HT-29 (cell line): Measurements from ENCODE around the gene MGAT4C. TPM values are rescaled to one million over a fixed set of nuclear protein-coding genes. Genes with fewer than 3 reads are reported as not detected.

Source experiments
- DNase-seq: peaks from one replicate; pipeline ENCODE4 v3.0.0-alpha.2; 2015; ENCODE audit warnings: low spot score
- total RNA-seq: library from RNA; depleted of rRNA; stranded (reverse); fragments of >200 nt; shearing (Covaris generic); gene quantifications from 2 replicates; pipeline ENCODE4 v1.2.3, GENCODE V29; 2014

The MGAT4C gene
- total RNA-seq, 1 experiment from 2014 or later: not detected

DNA sequence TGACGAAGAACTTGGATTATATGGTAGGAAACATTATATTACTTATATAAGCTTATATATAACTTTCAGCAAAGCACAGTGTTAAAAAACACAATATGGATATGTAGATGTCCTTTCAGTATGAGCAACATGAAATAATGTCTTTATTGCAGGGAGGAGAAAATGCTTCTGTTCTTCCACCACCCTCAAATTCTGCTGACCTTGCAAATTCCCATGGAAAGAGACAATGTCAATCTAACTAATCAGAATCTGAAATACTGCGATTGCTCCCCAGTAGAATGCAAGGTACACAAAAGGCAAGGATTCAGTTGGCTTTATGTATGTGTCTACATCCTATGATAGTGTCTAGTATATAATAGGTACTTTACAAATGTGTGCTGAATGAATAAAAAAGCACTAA, 26.4 kb downstream of the MGAT4C start:
- DNase-seq: no peak

DNA sequence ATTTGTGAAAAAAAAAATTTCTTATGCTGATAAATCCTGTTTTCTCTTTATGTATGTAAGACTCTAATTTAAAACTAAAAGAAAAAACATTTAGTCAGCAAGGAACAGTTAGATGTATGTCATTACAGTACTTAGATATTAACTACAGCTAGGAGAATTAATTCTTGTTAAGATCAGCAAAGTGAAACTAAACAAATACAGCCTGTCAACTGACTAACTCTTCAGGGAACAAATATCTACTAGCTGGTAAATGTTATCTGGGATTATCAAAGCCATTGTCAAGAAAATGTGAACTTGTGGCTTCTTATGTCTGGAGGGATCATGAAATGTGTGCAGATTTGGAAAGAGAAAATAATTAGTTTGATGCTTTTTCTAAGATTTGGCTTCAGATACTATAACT, 27.5 kb downstream of the MGAT4C start:
- no peak for DNase-seq

DNA sequence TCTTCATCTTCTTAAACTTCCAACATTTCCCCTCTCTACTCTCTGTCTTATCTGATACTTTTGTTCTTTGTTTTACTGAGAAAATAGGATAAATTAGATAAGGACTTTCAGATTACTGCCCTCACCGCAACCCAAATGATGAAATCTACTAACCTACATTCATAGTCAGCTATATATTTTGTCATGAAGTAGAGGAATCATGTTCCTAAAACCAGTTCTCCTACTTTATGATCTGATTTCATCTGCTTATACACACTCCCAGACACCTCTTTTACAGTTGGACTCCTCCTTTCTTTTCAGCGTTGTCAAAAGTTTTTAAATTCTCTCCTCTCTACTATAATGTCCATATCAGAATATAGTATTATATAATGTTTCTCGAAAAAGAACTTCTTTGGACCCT, 29.7 kb downstream of the MGAT4C start:
- DNase-seq: no peak

- no peak for DNase-seq
Observed at GRCh38 chr12:86216591-86216990, 39.6 kb downstream of the MGAT4C start.

DNA sequence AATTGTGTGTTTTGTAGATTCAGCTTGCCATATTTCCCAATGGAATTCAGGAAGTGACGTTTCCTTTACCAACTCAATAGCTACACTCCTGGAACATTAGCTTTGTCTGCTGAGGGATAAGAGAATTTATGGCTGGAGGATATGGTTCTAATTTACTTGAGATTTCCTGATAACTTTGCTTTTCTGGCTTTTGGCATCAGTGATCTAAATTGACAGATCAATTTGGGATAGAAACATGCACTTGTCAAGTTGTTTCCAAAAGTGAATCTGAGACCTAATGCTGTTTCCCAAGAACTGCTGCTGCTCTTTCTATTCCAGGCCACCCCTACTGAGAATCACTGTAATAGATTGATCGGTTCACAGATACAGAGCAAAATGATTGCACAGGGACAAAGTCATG, 43.2 kb downstream of the MGAT4C start:
- DNase-seq: no peak

DNA sequence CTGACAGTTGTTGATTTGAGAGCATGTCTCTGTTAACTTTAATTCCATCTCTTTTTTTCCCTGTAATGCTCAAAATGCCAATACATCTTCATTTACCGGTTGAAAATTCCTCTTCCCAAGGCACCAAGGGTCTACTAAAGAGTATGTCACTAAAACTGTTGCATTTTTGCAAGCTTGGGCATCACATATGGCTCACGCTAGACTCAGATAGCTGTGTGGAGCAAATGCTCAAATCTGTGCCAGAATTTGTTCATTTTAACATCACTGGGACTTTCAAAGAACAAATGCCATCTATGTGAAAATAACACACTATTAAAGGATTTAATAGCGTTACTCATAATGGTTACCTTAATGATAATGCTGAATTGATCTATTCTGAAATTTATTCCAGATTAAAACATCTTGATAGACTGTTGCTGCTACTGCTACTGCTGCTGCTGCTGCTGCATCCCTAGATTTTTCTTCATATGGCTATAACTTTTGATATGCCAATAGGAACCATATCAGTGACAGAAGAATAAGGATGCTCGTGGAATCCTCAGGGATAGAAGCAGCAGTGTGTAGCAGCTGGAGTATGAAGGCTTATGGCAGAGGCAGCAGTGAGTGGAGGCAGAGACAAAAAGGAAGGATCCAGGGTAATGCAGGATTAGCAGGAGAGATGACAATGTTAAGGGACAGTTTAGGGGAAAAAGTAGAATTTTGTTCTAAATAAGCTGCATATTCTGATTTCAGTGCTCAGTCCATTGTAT, 57.3 kb downstream of the MGAT4C start:
- DNase-seq: no peak

- no peak for DNase-seq
Observed at GRCh38 chr12:86196465-86196864, 59.7 kb downstream of the MGAT4C start.

GRCh38 chr12:86194721-86195120, 61.5 kb downstream of the MGAT4C start:
- no peak for DNase-seq

GRCh38 chr12:86193931-86194330, 62.3 kb downstream of the MGAT4C start:
- no peak for DNase-seq

DNA sequence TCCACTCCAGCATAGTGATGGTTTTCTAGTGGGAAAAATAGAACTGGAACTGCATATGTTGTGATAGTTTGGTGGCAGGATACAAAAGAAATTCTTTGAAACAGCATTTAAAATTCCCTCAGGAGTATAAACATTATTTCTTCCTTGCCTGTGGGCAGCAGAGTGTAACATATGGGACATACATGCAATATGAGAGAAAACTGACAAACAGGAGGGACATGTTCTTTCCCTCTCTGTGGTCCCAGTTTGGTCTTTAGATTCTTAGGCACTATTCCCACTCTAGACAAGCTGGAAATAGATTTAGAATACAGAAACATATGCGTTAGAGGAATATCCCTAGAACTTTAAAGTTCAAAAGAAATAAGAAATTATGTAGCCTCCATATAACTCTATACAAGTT, 68.0 kb downstream of the MGAT4C start:
- no peak for DNase-seq

- peak; percentile 24 for DNase-seq
Observed at GRCh38 chr12:86186449-86186848, 69.7 kb downstream of the MGAT4C start.

DNA sequence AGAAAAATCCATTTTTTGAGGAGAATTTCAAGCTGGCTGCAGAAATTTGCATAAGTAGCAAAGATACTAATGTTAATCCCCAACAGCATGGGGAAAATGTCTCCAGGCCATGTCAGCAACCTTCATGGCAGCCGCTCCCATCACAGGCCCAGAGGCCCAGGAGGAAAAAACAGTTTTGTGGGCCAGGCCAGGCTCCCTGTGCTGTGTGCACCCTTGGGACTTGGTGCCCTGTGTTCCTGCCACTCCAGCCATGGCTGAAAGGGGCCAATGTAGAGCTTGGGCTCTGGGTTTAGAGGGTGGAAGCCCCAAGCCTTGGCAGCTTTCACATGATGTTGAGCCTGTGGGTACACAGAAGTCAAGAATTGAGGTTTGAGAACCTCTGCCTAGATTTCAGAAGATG, 76.3 kb downstream of the MGAT4C start:
- no peak for DNase-seq

- DNase-seq: no peak
Observed at GRCh38 chr12:86174188-86174587, 82.0 kb downstream of the MGAT4C start.

DNA sequence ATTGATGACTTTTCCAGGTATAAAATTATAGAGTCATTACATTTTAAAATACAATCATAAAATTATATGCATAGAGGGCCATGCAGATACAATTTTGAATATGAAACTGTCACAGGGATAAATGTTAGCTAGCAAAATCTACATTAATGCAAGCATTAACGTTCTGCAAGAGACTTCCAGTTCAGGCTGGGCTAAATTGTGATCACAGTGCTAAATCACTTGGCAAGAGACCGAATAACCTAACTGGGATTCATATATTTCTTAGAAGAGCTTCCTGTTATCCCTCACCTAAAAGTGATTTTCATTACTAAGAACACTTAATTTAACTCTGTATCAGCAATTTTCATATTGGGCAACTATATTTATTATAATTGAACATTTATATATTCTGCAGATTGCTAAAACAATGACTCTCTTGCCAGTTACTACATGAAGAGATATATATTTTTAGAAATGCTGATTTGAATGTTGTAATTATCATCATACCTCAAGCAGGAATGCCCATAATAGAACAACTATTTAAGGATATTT, 83.2 kb downstream of the MGAT4C start:
- no peak for DNase-seq

GRCh38 chr12:86170051-86170450, 86.1 kb downstream of the MGAT4C start:
- DNase-seq: no peak

- DNase-seq: no peak
Observed at GRCh38 chr12:86158956-86159355, 97.2 kb downstream of the MGAT4C start.

- DNase-seq: no peak
Observed at GRCh38 chr12:86154620-86155019, 101.6 kb downstream of the MGAT4C start.

DNA sequence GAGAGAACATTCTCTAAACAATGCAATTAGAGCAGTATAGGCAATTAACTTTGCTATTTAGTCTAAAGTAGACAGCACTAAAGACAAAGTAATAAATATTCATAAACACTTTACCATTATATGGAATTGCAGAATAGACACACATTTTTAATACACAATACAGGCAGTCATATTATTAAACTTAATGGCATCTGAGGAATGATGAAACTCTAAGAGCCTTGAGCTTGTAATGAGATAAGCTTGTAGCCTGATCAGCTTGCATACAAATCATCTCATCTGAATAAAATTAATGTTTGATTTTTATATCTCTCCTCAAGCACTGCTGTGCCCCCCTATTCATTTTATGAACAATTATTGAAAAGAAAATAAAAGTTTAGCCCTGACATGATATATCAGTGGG, 107.6 kb downstream of the MGAT4C start:
- DNase-seq: no peak

- DNase-seq: no peak
Observed at GRCh38 chr12:86148071-86148470, 108.1 kb downstream of the MGAT4C start.

- DNase-seq: no peak
Observed at GRCh38 chr12:86145156-86145555, 111.0 kb downstream of the MGAT4C start.

GRCh38 chr12:86143162-86143561, 113.0 kb downstream of the MGAT4C start:
- no peak for DNase-seq

DNA sequence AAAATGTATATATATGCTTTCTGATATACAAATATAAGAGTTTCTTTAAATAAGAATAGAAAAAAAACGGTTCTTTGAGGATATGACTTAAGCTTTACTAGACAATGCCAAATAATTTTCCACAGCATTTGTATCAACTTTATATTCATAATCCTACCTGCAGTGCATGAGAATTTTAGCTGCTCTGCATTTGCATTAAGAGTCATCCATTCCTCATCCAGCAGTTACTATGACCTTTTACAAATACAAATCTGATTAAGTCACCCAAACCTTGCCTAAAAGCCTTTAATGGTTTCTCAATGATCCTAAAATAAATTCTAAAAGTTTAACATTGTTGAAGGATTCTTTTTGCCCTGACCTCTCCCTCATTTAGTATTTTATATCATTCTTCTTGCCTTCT, 116.5 kb downstream of the MGAT4C start:
- no peak for DNase-seq

DNA sequence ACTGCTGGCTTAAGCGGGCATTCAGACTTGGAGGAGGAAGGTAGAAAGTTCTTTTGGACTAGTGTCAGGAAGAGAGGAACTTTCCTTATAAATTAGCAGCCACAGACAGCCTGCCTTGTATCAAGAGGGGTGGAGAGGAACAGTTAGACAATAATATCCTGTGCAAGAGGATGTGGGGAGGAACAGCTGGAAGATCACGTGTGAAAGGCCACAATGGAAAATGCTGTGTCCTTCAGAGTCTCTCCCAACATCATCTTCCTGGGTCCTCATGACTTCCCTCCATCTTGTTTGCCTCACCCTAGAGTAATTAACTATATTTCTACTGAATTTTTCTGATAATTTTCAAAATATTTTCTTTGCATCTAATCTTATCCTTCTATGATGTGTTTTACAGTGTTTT, 117.4 kb downstream of the MGAT4C start:
- DNase-seq: no peak

GRCh38 chr12:86137936-86138335, 118.3 kb downstream of the MGAT4C start:
- no peak for DNase-seq
